Measurements from ENCODE around the gene ZNF195.
"Not testable (repeated sequence)": the region's sequence is repeated elsewhere in the genome, so short reads cannot be mapped to it uniquely, and the experiment has no call there.

DNA sequence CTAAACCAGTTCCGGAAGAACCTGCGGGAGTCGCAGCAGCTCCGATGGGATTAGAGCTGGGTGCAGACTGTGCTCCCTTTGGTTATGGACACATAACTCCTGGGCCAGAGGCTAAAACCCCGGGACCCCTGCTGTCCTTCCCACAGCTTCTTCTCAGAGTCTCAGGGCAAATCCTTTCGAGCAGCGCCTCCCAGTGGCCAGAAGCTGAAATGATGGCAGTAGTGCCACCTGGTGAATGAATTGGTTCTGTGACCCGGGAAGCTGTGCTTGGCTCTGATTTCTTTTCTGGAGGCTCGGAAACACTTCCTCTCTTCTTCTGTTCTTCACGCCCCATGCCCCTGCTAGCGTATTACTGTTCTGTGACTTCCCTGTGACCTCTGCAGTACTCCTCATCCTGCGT lies 29.8 kb upstream of the ZNF195 start:
- not testable (repeated sequence) for TF ChIP-seq EZH2 (IDR thresholded peaks at IDR 0.05); POLR2AphosphoS5 (IDR thresholded peaks at IDR 0.05; ENCODE audit: borderline replicate concordance, low read depth, low read length)
